SK-N-SH treated with all-trans-retinoic acid at 6 μM for 48 hours (cell line): Measurements from ENCODE around the gene FANCD2.

ENCODE experiments used
- ATAC-seq: fragments of 200-7000 bp; cut with Tn5 transposase; 3 replicates; pipeline ENCODE4 v1.9.1; 2020; ENCODE audit warnings: mild to moderate bottlenecking, moderate library complexity
- ARNTL ChIP-seq: fragments of 450-650 bp; formaldehyde crosslinking; IDR thresholded peaks from 2 replicates; pipeline ENCODE4 v1.5.0; 2020; ENCODE audit warnings: low read depth, mild to moderate bottlenecking, moderate library complexity, borderline replicate concordance
- BACH2 ChIP-seq: fragments of 250-450 bp; sonication (Bioruptor Pico); IDR thresholded peaks from 2 replicates; pipeline ENCODE4 v1.9.0; 2021; ENCODE audit warnings: mild to moderate bottlenecking, borderline replicate concordance
- CREB5 ChIP-seq: fragments of 250-450 bp; sonication (Bioruptor Pico); IDR thresholded peaks from 2 replicates; pipeline ENCODE4 v1.5.1; 2020; ENCODE audit warnings: low read depth, mild to moderate bottlenecking, moderate library complexity
- CSRNP3 ChIP-seq: fragments of 250-450 bp; sonication (Bioruptor Pico); IDR thresholded peaks from 2 replicates; pipeline ENCODE4 v1.5.1; 2021; ENCODE audit warnings: mild to moderate bottlenecking, moderate library complexity
- ESRRG ChIP-seq: fragments of 250-450 bp; sonication (Bioruptor Pico); IDR thresholded peaks from 2 replicates; pipeline ENCODE4 v1.6.1; 2021; ENCODE audit warnings: mild to moderate bottlenecking
- GLIS3 ChIP-seq: fragments of 250-450 bp; sonication (Bioruptor Pico); IDR thresholded peaks from 2 replicates; pipeline ENCODE4 v1.5.0; 2020; ENCODE audit warnings: mild to moderate bottlenecking, moderate library complexity
- ISL1 ChIP-seq: fragments of 250-450 bp; sonication (Bioruptor Pico); IDR thresholded peaks from 2 replicates; pipeline ENCODE4 v2.1.2; 2022; ENCODE audit warnings: mild to moderate bottlenecking, moderate library complexity
- OSR1 ChIP-seq: fragments of 250-450 bp; sonication (Bioruptor Pico); IDR thresholded peaks from 2 replicates; pipeline ENCODE4 v1.8.0; 2022; ENCODE audit warnings: moderate library complexity, mild to moderate bottlenecking, inconsistent platforms
- PPARA ChIP-seq: fragments of 250-450 bp; sonication (Bioruptor Pico); IDR thresholded peaks from 2 replicates; pipeline ENCODE4 v1.5.0; 2020; ENCODE audit warnings: mild to moderate bottlenecking, borderline replicate concordance
- RARB ChIP-seq: fragments of 250-450 bp; sonication (Bioruptor Pico); IDR thresholded peaks from 2 replicates; pipeline ENCODE4 v1.8.0; 2021; ENCODE audit warnings: mild to moderate bottlenecking, moderate library complexity
- SNAI2 ChIP-seq: fragments of 250-450 bp; sonication (Bioruptor Pico); IDR thresholded peaks from 2 replicates; pipeline ENCODE4 v1.5.0; 2020; ENCODE audit warnings: mild to moderate bottlenecking, moderate library complexity
- TCF4 ChIP-seq: fragments of 250-450 bp; sonication (Bioruptor Pico); IDR thresholded peaks from 2 replicates; pipeline ENCODE4 v1.8.0; 2021; ENCODE audit warnings: mild to moderate bottlenecking, moderate library complexity, borderline replicate concordance
- TOX ChIP-seq: fragments of 250-450 bp; sonication (Bioruptor Pico); IDR thresholded peaks from 2 replicates; pipeline ENCODE4 v1.8.0; 2021; ENCODE audit warnings: mild to moderate bottlenecking, moderate library complexity, borderline replicate concordance
- ZC3H10 ChIP-seq: fragments of 250-450 bp; sonication (Bioruptor Pico); IDR thresholded peaks from 2 replicates; pipeline ENCODE4 v1.5.1; 2021; ENCODE audit warnings: mild to moderate bottlenecking, moderate library complexity
- ZFP3 ChIP-seq: fragments of 250-450 bp; sonication (Bioruptor Pico); IDR thresholded peaks from 2 replicates; pipeline ENCODE4 v1.5.0; 2020; ENCODE audit warnings: mild to moderate bottlenecking, moderate library complexity
- ZNF565 ChIP-seq: fragments of 450-650 bp; formaldehyde crosslinking; conservative IDR thresholded peaks from 2 replicates; pipeline ENCODE4 v1.5.0; 2020; ENCODE audit warnings: low read depth, mild to moderate bottlenecking, moderate library complexity
- ZNF8 ChIP-seq: fragments of 450-650 bp; formaldehyde crosslinking; IDR thresholded peaks from 2 replicates; pipeline ENCODE4 v1.5.0; 2020; ENCODE audit warnings: mild to moderate bottlenecking, moderate library complexity
- TF ChIP-seq, protein P1 (sequence below): fragments of 250-450 bp; sonication (Bioruptor Pico); IDR thresholded peaks from 2 replicates; pipeline ENCODE4 v1.8.0; 2020; ENCODE audit warnings: mild to moderate bottlenecking, moderate library complexity, borderline replicate concordance
- TF ChIP-seq, protein P2 (sequence below): fragments of 250-450 bp; sonication (Bioruptor Pico); IDR thresholded peaks from 2 replicates; pipeline ENCODE4 v1.5.0; 2020; ENCODE audit warnings: mild to moderate bottlenecking, moderate library complexity

The FANCD2 gene

GRCh38 chr3:10021856-10022775 lies 4.1 kb upstream of the FANCD2 start:
- no peak for ATAC-seq
- TF ChIP-seq CREB5 (CRISPR knock-in tag) = no peak
- TF ChIP-seq SNAI2 (CRISPR knock-in tag) = no peak
- TF ChIP-seq RARB (CRISPR knock-in tag) = no peak
- TF ChIP-seq ZFP3 (CRISPR knock-in tag) = no peak
- no peak for TF ChIP-seq CSRNP3 (CRISPR knock-in tag)
- TF ChIP-seq ISL1 (CRISPR knock-in tag) = no peak
- TF ChIP-seq BACH2 (CRISPR knock-in tag) = no peak
- TF ChIP-seq, protein P1, sequence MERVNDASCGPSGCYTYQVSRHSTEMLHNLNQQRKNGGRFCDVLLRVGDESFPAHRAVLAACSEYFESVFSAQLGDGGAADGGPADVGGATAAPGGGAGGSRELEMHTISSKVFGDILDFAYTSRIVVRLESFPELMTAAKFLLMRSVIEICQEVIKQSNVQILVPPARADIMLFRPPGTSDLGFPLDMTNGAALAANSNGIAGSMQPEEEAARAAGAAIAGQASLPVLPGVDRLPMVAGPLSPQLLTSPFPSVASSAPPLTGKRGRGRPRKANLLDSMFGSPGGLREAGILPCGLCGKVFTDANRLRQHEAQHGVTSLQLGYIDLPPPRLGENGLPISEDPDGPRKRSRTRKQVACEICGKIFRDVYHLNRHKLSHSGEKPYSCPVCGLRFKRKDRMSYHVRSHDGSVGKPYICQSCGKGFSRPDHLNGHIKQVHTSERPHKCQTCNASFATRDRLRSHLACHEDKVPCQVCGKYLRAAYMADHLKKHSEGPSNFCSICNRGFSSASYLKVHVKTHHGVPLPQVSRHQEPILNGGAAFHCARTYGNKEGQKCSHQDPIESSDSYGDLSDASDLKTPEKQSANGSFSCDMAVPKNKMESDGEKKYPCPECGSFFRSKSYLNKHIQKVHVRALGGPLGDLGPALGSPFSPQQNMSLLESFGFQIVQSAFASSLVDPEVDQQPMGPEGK = no peak
- TF ChIP-seq, all 23 proteins: peak for 0

- TF ChIP-seq ZC3H10 (CRISPR knock-in tag) (no peak), ZFP3 (CRISPR knock-in tag) (no peak), ZNF8 (CRISPR knock-in tag) (no peak), ISL1 (CRISPR knock-in tag) (no peak), CSRNP3 (CRISPR knock-in tag) (no peak), GLIS3 (CRISPR knock-in tag) (no peak), PPARA (CRISPR knock-in tag) (no peak), BACH2 (CRISPR knock-in tag) (no peak), RARB (CRISPR knock-in tag) (no peak), ESRRG (no peak), SNAI2 (CRISPR knock-in tag) (no peak), TOX (CRISPR knock-in tag) (no peak), CREB5 (CRISPR knock-in tag) (no peak), ARNTL (no peak), OSR1 (CRISPR knock-in tag) (no peak), TCF4 (CRISPR knock-in tag) (no peak), ZNF565 (CRISPR knock-in tag) (no peak)
- TF ChIP-seq, protein P2, sequence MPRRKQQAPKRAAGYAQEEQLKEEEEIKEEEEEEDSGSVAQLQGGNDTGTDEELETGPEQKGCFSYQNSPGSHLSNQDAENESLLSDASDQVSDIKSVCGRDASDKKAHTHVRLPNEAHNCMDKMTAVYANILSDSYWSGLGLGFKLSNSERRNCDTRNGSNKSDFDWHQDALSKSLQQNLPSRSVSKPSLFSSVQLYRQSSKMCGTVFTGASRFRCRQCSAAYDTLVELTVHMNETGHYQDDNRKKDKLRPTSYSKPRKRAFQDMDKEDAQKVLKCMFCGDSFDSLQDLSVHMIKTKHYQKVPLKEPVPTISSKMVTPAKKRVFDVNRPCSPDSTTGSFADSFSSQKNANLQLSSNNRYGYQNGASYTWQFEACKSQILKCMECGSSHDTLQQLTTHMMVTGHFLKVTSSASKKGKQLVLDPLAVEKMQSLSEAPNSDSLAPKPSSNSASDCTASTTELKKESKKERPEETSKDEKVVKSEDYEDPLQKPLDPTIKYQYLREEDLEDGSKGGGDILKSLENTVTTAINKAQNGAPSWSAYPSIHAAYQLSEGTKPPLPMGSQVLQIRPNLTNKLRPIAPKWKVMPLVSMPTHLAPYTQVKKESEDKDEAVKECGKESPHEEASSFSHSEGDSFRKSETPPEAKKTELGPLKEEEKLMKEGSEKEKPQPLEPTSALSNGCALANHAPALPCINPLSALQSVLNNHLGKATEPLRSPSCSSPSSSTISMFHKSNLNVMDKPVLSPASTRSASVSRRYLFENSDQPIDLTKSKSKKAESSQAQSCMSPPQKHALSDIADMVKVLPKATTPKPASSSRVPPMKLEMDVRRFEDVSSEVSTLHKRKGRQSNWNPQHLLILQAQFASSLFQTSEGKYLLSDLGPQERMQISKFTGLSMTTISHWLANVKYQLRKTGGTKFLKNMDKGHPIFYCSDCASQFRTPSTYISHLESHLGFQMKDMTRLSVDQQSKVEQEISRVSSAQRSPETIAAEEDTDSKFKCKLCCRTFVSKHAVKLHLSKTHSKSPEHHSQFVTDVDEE (CRISPR knock-in tag) = no peak
- TF ChIP-seq, all 23 proteins: peak for 0
- no peak for ATAC-seq
Observed at GRCh38 chr3:10023587-10024310, 2.5 kb upstream of the FANCD2 start.
